Measurements from ENCODE around the gene KIAA2012. TPM values are rescaled to one million over a fixed set of nuclear protein-coding genes. Genes with fewer than 3 reads are reported as not detected.

Gene KIAA2012
- total RNA-seq, 1 donor, result not detected

DNA sequence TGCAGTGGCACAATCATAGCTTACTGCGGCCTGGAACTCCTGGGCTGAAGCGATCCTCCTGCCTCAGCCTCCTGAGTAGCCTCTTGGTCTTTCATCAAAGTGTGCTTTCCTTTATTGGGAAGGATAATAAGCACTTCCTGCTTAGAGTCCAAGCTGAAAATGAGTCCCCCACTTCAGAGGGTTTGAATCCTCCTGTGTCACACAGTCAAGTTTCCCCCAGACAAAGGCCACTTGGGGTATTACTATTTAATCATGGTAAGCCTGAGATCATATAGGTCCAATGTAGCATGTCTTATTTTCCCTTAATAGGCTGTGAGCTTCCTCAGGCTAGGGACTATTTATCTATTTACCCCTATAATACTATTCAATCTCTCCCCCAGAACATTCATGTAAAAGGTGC is 11.4 kb upstream of the KIAA2012 start:
- no peak for DNase-seq (ENCODE audit: insufficient read length, low spot score, missing footprints)
- TF ChIP-seq, protein P1, sequence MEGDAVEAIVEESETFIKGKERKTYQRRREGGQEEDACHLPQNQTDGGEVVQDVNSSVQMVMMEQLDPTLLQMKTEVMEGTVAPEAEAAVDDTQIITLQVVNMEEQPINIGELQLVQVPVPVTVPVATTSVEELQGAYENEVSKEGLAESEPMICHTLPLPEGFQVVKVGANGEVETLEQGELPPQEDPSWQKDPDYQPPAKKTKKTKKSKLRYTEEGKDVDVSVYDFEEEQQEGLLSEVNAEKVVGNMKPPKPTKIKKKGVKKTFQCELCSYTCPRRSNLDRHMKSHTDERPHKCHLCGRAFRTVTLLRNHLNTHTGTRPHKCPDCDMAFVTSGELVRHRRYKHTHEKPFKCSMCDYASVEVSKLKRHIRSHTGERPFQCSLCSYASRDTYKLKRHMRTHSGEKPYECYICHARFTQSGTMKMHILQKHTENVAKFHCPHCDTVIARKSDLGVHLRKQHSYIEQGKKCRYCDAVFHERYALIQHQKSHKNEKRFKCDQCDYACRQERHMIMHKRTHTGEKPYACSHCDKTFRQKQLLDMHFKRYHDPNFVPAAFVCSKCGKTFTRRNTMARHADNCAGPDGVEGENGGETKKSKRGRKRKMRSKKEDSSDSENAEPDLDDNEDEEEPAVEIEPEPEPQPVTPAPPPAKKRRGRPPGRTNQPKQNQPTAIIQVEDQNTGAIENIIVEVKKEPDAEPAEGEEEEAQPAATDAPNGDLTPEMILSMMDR (IDR thresholded peaks at IDR 0.05; ENCODE audit: extremely low read depth, low read depth, low read length), result no peak
- no peaks in the 10 kb centered on the region for H3K36me3 ChIP-seq (ENCODE audit: insufficient read depth, low read length)

DNA sequence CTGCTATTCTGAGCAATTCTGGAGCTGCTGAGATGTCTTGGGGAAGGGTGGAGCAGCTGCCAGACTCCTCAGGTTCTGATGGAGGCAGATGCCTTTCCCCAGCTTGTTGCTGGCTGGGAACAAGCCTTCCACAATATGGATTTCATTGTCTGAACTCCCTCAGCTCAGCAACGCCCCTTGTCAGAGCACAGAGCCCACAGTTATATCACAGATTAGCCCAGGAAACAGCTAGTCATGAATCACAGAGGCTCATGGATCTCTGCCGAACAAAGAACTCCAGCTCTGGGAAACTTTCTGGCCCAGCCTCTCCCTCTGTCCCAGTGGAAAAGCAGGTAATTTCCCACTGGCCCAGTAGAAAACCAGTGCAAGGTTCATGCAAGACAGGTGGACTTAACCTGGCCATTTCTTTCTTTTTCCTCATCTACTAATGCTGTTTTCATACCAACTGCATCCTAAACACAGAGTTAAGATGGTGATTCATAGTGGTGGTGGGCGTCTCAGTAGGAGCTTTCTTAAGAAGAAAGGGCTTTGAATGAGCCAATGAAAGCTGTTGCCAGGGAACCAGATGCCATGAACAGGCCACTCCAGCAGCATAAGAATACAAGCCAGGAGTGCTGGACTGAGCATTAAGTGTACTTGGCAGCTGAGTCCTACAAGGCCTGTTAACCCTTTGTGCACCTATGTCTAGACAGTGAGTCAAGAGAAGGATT is 8.7 kb upstream of the KIAA2012 start:
- H2AFZ ChIP-seq (ENCODE audit: low read length), result peak overlapping the region; percentile 86
- H3K27ac ChIP-seq (ENCODE audit: low read depth, low read length), result peak overlapping the region; percentile 94
- H3K79me2 ChIP-seq (ENCODE audit: insufficient read depth, low read length), result no peaks in the 10 kb centered on the region
- H4K20me1 ChIP-seq (ENCODE audit: insufficient read depth, low read length), result no peaks in the 10 kb centered on the region
- TF ChIP-seq, protein P1 (IDR thresholded peaks at IDR 0.05; ENCODE audit: extremely low read depth, low read depth, low read length), result no peak
- H3K4me3 ChIP-seq (ENCODE audit: insufficient read depth, low read length), result peak overlapping the region; percentile 46
- no peaks in the 10 kb centered on the region for H3K9me3 ChIP-seq (ENCODE audit: low read depth, low read length)
- peak; percentile 62 for DNase-seq (ENCODE audit: insufficient read length, low spot score, missing footprints)
- H3K4me1 ChIP-seq (ENCODE audit: insufficient read depth, low read length), result peaks cover 21% of the 10 kb centered on the region
- H3K27me3 ChIP-seq (ENCODE audit: insufficient read depth, low read length), result no peaks in the 10 kb centered on the region
- H3K4me2 ChIP-seq (ENCODE audit: insufficient read depth, low read length), result peak overlapping the region; percentile 91
- H3K36me3 ChIP-seq (ENCODE audit: insufficient read depth, low read length), result no peaks in the 10 kb centered on the region

More for the DNA sequence above, 11.4 kb upstream of the KIAA2012 start:
- no peaks in the 10 kb centered on the region for H3K9me3 ChIP-seq (ENCODE audit: low read depth, low read length)
- no peak overlapping the region for H3K4me2 ChIP-seq (ENCODE audit: insufficient read depth, low read length)
- H2AFZ ChIP-seq (ENCODE audit: low read length), result no peak overlapping the region
- H3K79me2 ChIP-seq (ENCODE audit: insufficient read depth, low read length), result no peaks in the 10 kb centered on the region
- no peaks in the 10 kb centered on the region for H4K20me1 ChIP-seq (ENCODE audit: insufficient read depth, low read length)
- peaks cover 21% of the 10 kb centered on the region for H3K4me1 ChIP-seq (ENCODE audit: insufficient read depth, low read length)
- no peak overlapping the region for H3K4me3 ChIP-seq (ENCODE audit: insufficient read depth, low read length)
- no peak overlapping the region for H3K27ac ChIP-seq (ENCODE audit: low read depth, low read length)
- no peaks in the 10 kb centered on the region for H3K27me3 ChIP-seq (ENCODE audit: insufficient read depth, low read length)

DNA sequence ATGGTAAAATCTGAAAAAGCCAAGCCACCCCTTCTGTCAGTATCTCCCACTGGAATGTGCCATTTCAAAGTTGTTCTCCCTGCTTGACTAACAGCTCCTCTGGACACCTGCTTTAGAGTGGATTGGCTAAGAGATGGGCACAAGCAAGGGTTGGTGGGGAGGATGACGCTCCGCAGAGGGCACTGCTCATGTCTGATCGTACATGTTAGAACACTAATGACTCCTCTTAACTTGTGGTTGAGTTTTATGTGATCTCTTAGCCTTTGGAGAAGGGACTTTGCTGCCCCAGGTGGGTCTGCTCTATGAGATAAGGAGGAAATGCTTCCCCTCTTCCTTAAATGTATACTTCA is 8.2 kb upstream of the KIAA2012 start:
- TF ChIP-seq, protein P1 (IDR thresholded peaks at IDR 0.05; ENCODE audit: extremely low read depth, low read depth, low read length), result no peak
- no peak for DNase-seq (ENCODE audit: insufficient read length, low spot score, missing footprints)
- Histone ChIP-seq H2AFZ (ENCODE audit: low read length) (no peak overlapping the region), H3K4me3 (ENCODE audit: insufficient read depth, low read length) (peak overlapping the region; percentile 46), H3K27me3 (ENCODE audit: insufficient read depth, low read length) (no peaks in the 10 kb centered on the region), H3K36me3 (ENCODE audit: insufficient read depth, low read length) (no peaks in the 10 kb centered on the region), H3K79me2 (ENCODE audit: insufficient read depth, low read length) (no peaks in the 10 kb centered on the region), H4K20me1 (ENCODE audit: insufficient read depth, low read length) (no peaks in the 10 kb centered on the region), H3K4me2 (ENCODE audit: insufficient read depth, low read length) (peak overlapping the region; percentile 91), H3K4me1 (ENCODE audit: insufficient read depth, low read length) (peaks cover 21% of the 10 kb centered on the region), H3K27ac (ENCODE audit: low read depth, low read length) (peak overlapping the region; percentile 94), H3K9me3 (ENCODE audit: low read depth, low read length) (no peaks in the 10 kb centered on the region)

DNA sequence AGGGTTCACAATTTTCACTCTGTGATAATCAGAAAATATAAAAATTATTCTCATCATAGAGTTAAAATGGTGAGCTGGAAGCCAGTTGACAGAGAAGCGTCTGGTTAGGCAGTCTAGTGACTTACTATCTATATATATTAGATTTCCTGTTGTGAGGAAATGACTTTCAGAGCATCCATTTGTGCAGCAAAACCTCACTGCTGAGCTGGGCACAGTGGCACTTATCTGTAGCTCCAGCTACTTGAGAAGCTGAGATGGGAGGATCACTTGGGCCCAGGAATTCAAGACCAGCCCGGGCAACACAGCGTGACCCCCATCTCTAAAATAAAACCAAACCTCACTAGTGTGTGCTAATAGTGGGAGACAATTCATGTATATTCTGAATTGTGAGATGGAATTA is 7.2 kb upstream of the KIAA2012 start:
- Histone ChIP-seq H3K4me1 (ENCODE audit: insufficient read depth, low read length) (peaks cover 21% of the 10 kb centered on the region), H2AFZ (ENCODE audit: low read length) (no peak overlapping the region), H3K4me3 (ENCODE audit: insufficient read depth, low read length) (no peak overlapping the region), H3K79me2 (ENCODE audit: insufficient read depth, low read length) (no peaks in the 10 kb centered on the region), H3K36me3 (ENCODE audit: insufficient read depth, low read length) (no peaks in the 10 kb centered on the region), H3K27ac (ENCODE audit: low read depth, low read length) (no peak overlapping the region), H3K27me3 (ENCODE audit: insufficient read depth, low read length) (no peaks in the 10 kb centered on the region), H3K9me3 (ENCODE audit: low read depth, low read length) (no peaks in the 10 kb centered on the region), H4K20me1 (ENCODE audit: insufficient read depth, low read length) (no peaks in the 10 kb centered on the region), H3K4me2 (ENCODE audit: insufficient read depth, low read length) (no peak overlapping the region)
- no peak for DNase-seq (ENCODE audit: insufficient read length, low spot score, missing footprints)
- TF ChIP-seq, protein P1 (IDR thresholded peaks at IDR 0.05; ENCODE audit: extremely low read depth, low read depth, low read length), result no peak
